ENCODE results near the gene ANKRD31. TPM values are rescaled to one million over a fixed set of nuclear protein-coding genes. Genes with fewer than 3 reads are reported as not detected.

Gene ANKRD31
- total RNA-seq, 1 experiment from 2014 or later: 0.28 TPM

GRCh38 chr5:75048457-75048953, 188.2 kb downstream of the ANKRD31 start:
- Mint-ChIP-seq H3K36me3 (ENCODE audit: insufficient read depth, unreplicated experiment) (peaks cover 13% of the 10 kb centered on the region), H3K27ac (ENCODE audit: low read depth, unreplicated experiment) (no peak overlapping the region), H3K27me3 (ENCODE audit: insufficient read depth, unreplicated experiment) (no peaks in the 10 kb centered on the region), H3K4me3 (ENCODE audit: unreplicated experiment) (no peak overlapping the region), H3K9me3 (ENCODE audit: unreplicated experiment) (no peaks in the 10 kb centered on the region), H3K4me1 (ENCODE audit: insufficient read depth, unreplicated experiment) (peaks cover 50% of the 10 kb centered on the region)
- DNase-seq (ENCODE audit: unreplicated experiment): no peak
- ChIA-PET CTCF (interaction anchor here (0.5 to 3.6 kb wide), 9 partner anchors 82 to 283 kb away, joined by 3 to 21 read pairs (median 3); partner anchors contain the start of gene ANKRD31), POLR2A (interaction anchor here (0.7 to 0.9 kb wide), 3 partner anchors 45 to 184 kb away, joined by 3 read pairs; no protein-coding TSS in a partner anchor)
- TF ChIP-seq, protein P1, sequence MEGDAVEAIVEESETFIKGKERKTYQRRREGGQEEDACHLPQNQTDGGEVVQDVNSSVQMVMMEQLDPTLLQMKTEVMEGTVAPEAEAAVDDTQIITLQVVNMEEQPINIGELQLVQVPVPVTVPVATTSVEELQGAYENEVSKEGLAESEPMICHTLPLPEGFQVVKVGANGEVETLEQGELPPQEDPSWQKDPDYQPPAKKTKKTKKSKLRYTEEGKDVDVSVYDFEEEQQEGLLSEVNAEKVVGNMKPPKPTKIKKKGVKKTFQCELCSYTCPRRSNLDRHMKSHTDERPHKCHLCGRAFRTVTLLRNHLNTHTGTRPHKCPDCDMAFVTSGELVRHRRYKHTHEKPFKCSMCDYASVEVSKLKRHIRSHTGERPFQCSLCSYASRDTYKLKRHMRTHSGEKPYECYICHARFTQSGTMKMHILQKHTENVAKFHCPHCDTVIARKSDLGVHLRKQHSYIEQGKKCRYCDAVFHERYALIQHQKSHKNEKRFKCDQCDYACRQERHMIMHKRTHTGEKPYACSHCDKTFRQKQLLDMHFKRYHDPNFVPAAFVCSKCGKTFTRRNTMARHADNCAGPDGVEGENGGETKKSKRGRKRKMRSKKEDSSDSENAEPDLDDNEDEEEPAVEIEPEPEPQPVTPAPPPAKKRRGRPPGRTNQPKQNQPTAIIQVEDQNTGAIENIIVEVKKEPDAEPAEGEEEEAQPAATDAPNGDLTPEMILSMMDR (IDR thresholded peaks at IDR 0.05; ENCODE audit: unreplicated experiment): no peak
- intact Hi-C loops (cut with micrococcal nuclease): no loop called here
- no TSS peak for BruUV-seq (replicated peaks)

DNA sequence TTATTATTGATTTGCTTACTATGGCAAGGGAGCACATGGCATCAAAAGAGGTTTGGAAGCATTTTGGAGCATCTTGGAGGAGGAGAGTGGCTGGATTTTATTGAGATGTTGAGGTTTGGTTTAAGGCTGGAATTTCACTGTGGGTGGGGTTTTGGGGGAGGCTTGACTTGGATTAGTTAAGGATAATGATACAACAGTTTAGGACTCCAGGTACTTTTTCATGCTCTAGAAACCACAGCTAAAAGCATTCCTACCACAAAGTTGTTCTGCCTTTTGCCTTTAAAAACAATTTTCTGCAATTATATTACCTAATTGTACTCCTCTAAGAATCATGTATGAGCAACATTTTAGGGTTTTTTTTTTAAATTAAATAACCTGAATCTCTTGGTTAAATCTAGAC, 189.3 kb downstream of the ANKRD31 start:
- intact Hi-C loops (cut with micrococcal nuclease): no loop called here
- ChIA-PET CTCF (interaction anchor here (1.0 to 1.1 kb wide), 2 partner anchors 155 to 219 kb away, joined by 3 to 4 read pairs; no protein-coding TSS in a partner anchor), POLR2A (interaction anchor here (1.8 to 2.5 kb wide), 3 partner anchors 11 to 292 kb away, joined by 4 to 6 read pairs (median 5); no protein-coding TSS in a partner anchor)
- H3K27ac Mint-ChIP-seq (ENCODE audit: low read depth, unreplicated experiment): peak overlapping the region; percentile 83
- H3K36me3 Mint-ChIP-seq (ENCODE audit: insufficient read depth, unreplicated experiment): peaks cover 13% of the 10 kb centered on the region
- H3K9me3 Mint-ChIP-seq (ENCODE audit: unreplicated experiment): no peaks in the 10 kb centered on the region
- peaks cover 50% of the 10 kb centered on the region for H3K4me1 Mint-ChIP-seq (ENCODE audit: insufficient read depth, unreplicated experiment)
- H3K27me3 Mint-ChIP-seq (ENCODE audit: insufficient read depth, unreplicated experiment): no peaks in the 10 kb centered on the region
- no peak for DNase-seq (ENCODE audit: unreplicated experiment)
- TF ChIP-seq, protein P1 (IDR thresholded peaks at IDR 0.05; ENCODE audit: unreplicated experiment): no peak
- no TSS peak for BruUV-seq (replicated peaks)
- H3K4me3 Mint-ChIP-seq (ENCODE audit: unreplicated experiment): no peak overlapping the region

GRCh38 chr5:75046366-75047142, 190.1 kb downstream of the ANKRD31 start:
- H3K36me3 Mint-ChIP-seq (ENCODE audit: insufficient read depth, unreplicated experiment): peaks cover 12% of the 10 kb centered on the region
- H3K27ac Mint-ChIP-seq (ENCODE audit: low read depth, unreplicated experiment): peak overlapping the region; percentile 83

More at GRCh38 chr5:75046366-75047142, 190.1 kb downstream of the ANKRD31 start:
- BruUV-seq (replicated peaks): no TSS peak
- H3K4me3 Mint-ChIP-seq (ENCODE audit: unreplicated experiment): no peak overlapping the region
- intact Hi-C loops (cut with micrococcal nuclease): no loop called here
- no peaks in the 10 kb centered on the region for H3K9me3 Mint-ChIP-seq (ENCODE audit: unreplicated experiment)
- CTCF ChIA-PET: interaction anchor here (1.0 kb wide), 1 partner anchor 290 kb away, joined by 3 read pairs; the partner anchor contains the start of gene HMGCR
- H3K27me3 Mint-ChIP-seq (ENCODE audit: insufficient read depth, unreplicated experiment): no peaks in the 10 kb centered on the region
- POLR2A ChIA-PET: interaction anchor here (0.7 to 2.5 kb wide), 8 partner anchors 8 to 1145 kb away, joined by 3 to 7 read pairs (median 4); partner anchors contain the start of gene HMGCR
- peaks cover 44% of the 10 kb centered on the region for H3K4me1 Mint-ChIP-seq (ENCODE audit: insufficient read depth, unreplicated experiment)
- DNase-seq (ENCODE audit: unreplicated experiment): no peak
- TF ChIP-seq, protein P1 (IDR thresholded peaks at IDR 0.05; ENCODE audit: unreplicated experiment): no peak
